Testis (tissue), 3 donors: ENCODE data around the gene ARHGAP12. TPM values are rescaled to one million over a fixed set of nuclear protein-coding genes. Genes with fewer than 3 reads are reported as not detected.

Experiments
- DNase-seq: peaks from one replicate; pipeline ENCODE4 v3.0.0-alpha.2; 2019
- H3K27ac ChIP-seq, 2 donors: fragments of 200-600 bp; sonication (generic); one replicate each; pipeline ENCODE4 v1.5.1; 2019
- H3K27me3 ChIP-seq: fragments of 200-600 bp; sonication (generic); one replicate; pipeline ENCODE4 v1.5.1; 2019
- H3K36me3 ChIP-seq: fragments of 200-600 bp; sonication (generic); one replicate; pipeline ENCODE4 v1.5.1; 2017; ENCODE audit warnings: low read depth; ENCODE audit errors: missing control alignments
- H3K4me1 ChIP-seq: fragments of 200-600 bp; sonication (generic); one replicate; pipeline ENCODE4 v1.5.1; 2019
- H3K4me3 ChIP-seq, 2 donors: fragments of 200-600 bp; sonication (generic); one replicate each; pipeline ENCODE4 v1.5.1; 2017 to 2019
- H3K9me3 ChIP-seq: fragments of 200-600 bp; sonication (generic); one replicate; pipeline ENCODE4 v1.5.1; 2017
- CTCF ChIP-seq, 3 experiments: fragments of 450-650 bp in 2 of 3; fragments of 200-600 bp in 1 of 3; sonication (generic) in 1 of 3; IDR thresholded peaks; one replicate each; pipeline ENCODE4 v1.5.1; 2016 to 2019; ENCODE audit warnings: antibody characterized with exemption in 3 of 3, mild to moderate bottlenecking in 2 of 3, moderate library complexity in 1 of 3
- POLR2A ChIP-seq: fragments of 450-650 bp; IDR thresholded peaks from one replicate; pipeline ENCODE4 v1.6.1; 2017; ENCODE audit warnings: antibody characterized with exemption, mild to moderate bottlenecking, moderate library complexity
- WGBS, 2 donors: methylation state at CpG; one replicate each; pipeline ENCODE4 v1.1.5; 2018; 5-methylcytosine and 5-hydroxymethylcytosine counted together
- intact Hi-C: fragments of 100-400 bp; cut with DNase I; formaldehyde crosslinking; loops from one replicate; pipeline ENCODE4 v1.15.1; 2023; ENCODE audit warnings: low total_unique reads
- polyA plus RNA-seq: library from polyadenylated mRNA; stranded (reverse); fragments of 350-450 nt; fragmentation: Illumina TruSeq; extraction: RNeasy Lipid Tissue Mini Kit (QIAGEN cat#74804); gene quantifications from one replicate; pipeline ENCODE4 v1.2.3, GENCODE V29; 2014; ENCODE audit warnings: low read depth, low replicate concordance; ENCODE audit not compliant: insufficient read depth
- total RNA-seq, 2 donors: library from RNA; depleted of rRNA; stranded (reverse); fragments of >200 nt; gene quantifications; one replicate each; pipeline ENCODE4 v1.2.3, GENCODE V29; 2016

ARHGAP12 gene
- total and polyA plus RNA-seq, 3 donors from 2014 or later, result 11.7 to 36.1 (median 33.1) TPM

GRCh38 chr10:31942435-31942834 is 13.8 kb upstream of the ARHGAP12 start:
- TF ChIP-seq CTCF (IDR thresholded peaks at IDR 0.05) (no peak), POLR2A (no peak)
- intact Hi-C loops, result no loop called here
- WGBS, 2 donors, result 88 to 91% methylated on average over 1 of the region's 1 CpG
- DNase-seq, result no peak
- no peaks in the 10 kb centered on the region for H3K4me1 ChIP-seq
- H3K9me3 ChIP-seq, result no peaks in the 10 kb centered on the region
- no peak overlapping the region for H3K4me3 ChIP-seq
- no peaks in the 10 kb centered on the region for H3K27me3 ChIP-seq
- H3K27ac ChIP-seq, result no peak overlapping the region
- H3K36me3 ChIP-seq, result no peaks in the 10 kb centered on the region

GRCh38 chr10:31940839-31941653 is 12.4 kb upstream of the ARHGAP12 start:
- Histone ChIP-seq H3K4me3 (no peak overlapping the region), H3K27me3 (no peaks in the 10 kb centered on the region), H3K36me3 (no peaks in the 10 kb centered on the region), H3K9me3 (no peaks in the 10 kb centered on the region), H3K27ac (no peak overlapping the region), H3K4me1 (no peaks in the 10 kb centered on the region)
- intact Hi-C loops, result no loop called here
- TF ChIP-seq CTCF (IDR thresholded peaks at IDR 0.05) (no peak), POLR2A (no peak)
- WGBS, 2 donors, result 78 to 81% methylated on average over 7 of the region's 7 CpGs
- DNase-seq, result no peak

GRCh38 chr10:31939797-31940708 is 11.4 kb upstream of the ARHGAP12 start:
- 74 to 81% methylated on average over 4 of the region's 4 CpGs for WGBS, 2 donors
- intact Hi-C loops, result no loop called here
- Histone ChIP-seq H3K27me3 (no peaks in the 10 kb centered on the region), H3K27ac (no peak overlapping the region), H3K36me3 (no peaks in the 10 kb centered on the region), H3K4me1 (no peaks in the 10 kb centered on the region), H3K4me3 (no peak overlapping the region), H3K9me3 (no peaks in the 10 kb centered on the region)
- TF ChIP-seq POLR2A (no peak), CTCF (IDR thresholded peaks at IDR 0.05) (no peak)
- no peak for DNase-seq

- H3K27ac ChIP-seq, result no peak overlapping the region
- H3K4me3 ChIP-seq, result no peak overlapping the region
- TF ChIP-seq POLR2A, result no peak
- no peak for TF ChIP-seq CTCF (IDR thresholded peaks at IDR 0.05)
- no peaks in the 10 kb centered on the region for H3K36me3 ChIP-seq
- DNase-seq, result no peak
- no peaks in the 10 kb centered on the region for H3K27me3 ChIP-seq
- H3K9me3 ChIP-seq, result no peaks in the 10 kb centered on the region
- 71 to 86% methylated on average over 9 of the region's 9 CpGs for WGBS, 2 donors
- H3K4me1 ChIP-seq, result no peaks in the 10 kb centered on the region
- intact Hi-C loops, result no loop called here
Observed at GRCh38 chr10:31937371-31937770, 8.7 kb upstream of the ARHGAP12 start.
